ENCODE results near the gene CPNE7. TPM values are rescaled to one million over a fixed set of nuclear protein-coding genes. Genes with fewer than 3 reads are reported as not detected.

CPNE7 gene
- total RNA-seq, 2 donors from 2014 or later: 0.18 to 8.9 TPM

- Histone ChIP-seq H3K36me3 (no peaks in the 10 kb centered on the region), H3K4me3 (no peak overlapping the region), H3K27ac (no peak overlapping the region), H3K4me1 (replicated peaks) (no peaks in the 10 kb centered on the region), H3K9me3 (no peaks in the 10 kb centered on the region), H3K27me3 (replicated peaks; ENCODE audit: insufficient read depth) (no peaks in the 10 kb centered on the region)
- TF ChIP-seq POLR2AphosphoS5 (IDR thresholded peaks at IDR 0.05): no peak
- TF ChIP-seq POLR2A (IDR thresholded peaks at IDR 0.05): no peak
- no peak for TF ChIP-seq CTCF (IDR thresholded peaks at IDR 0.05)
- 68% methylated on average over 5 of the region's 5 CpGs for WGBS
- intact Hi-C loops (cut with DNase I): no loop called here
- DNase-seq (ENCODE audit: low spot score): no peak
These were observed 27.5 kb downstream of the CPNE7 start for GRCh38 chr16:89602952-89603590.

- Histone ChIP-seq H3K27me3 (replicated peaks; ENCODE audit: insufficient read depth) (no peaks in the 10 kb centered on the region), H3K9me3 (no peaks in the 10 kb centered on the region), H3K27ac (no peak overlapping the region), H3K36me3 (no peaks in the 10 kb centered on the region), H3K4me1 (replicated peaks) (no peaks in the 10 kb centered on the region), H3K4me3 (no peak overlapping the region)
- DNase-seq (ENCODE audit: low spot score): no peak
- WGBS: 82% methylated on average over 16 of the region's 16 CpGs
- intact Hi-C loops (cut with DNase I): no loop called here
- TF ChIP-seq POLR2AphosphoS5 (IDR thresholded peaks at IDR 0.05): no peak
- no peak for TF ChIP-seq POLR2A (IDR thresholded peaks at IDR 0.05)
- no peak for TF ChIP-seq CTCF (IDR thresholded peaks at IDR 0.05)
These were observed 29.2 kb downstream of the CPNE7 start for GRCh38 chr16:89604764-89605163.

- intact Hi-C loops (cut with DNase I): no loop called here
- WGBS: 66% methylated on average over 33 of the region's 34 CpGs
- DNase-seq (ENCODE audit: low spot score): no peak
- Histone ChIP-seq H3K27ac (no peak overlapping the region), H3K9me3 (no peaks in the 10 kb centered on the region), H3K27me3 (replicated peaks; ENCODE audit: insufficient read depth) (no peaks in the 10 kb centered on the region), H3K36me3 (no peaks in the 10 kb centered on the region), H3K4me3 (no peak overlapping the region), H3K4me1 (replicated peaks) (no peaks in the 10 kb centered on the region)
- TF ChIP-seq CTCF (IDR thresholded peaks at IDR 0.05) (no peak), POLR2A (IDR thresholded peaks at IDR 0.05) (no peak), POLR2AphosphoS5 (IDR thresholded peaks at IDR 0.05) (no peak)
These were observed 29.8 kb downstream of the CPNE7 start for GRCh38 chr16:89605186-89605970.

GRCh38 chr16:89606006-89606405, 30.4 kb downstream of the CPNE7 start:
- Histone ChIP-seq H3K4me3 (no peak overlapping the region), H3K4me1 (replicated peaks) (no peaks in the 10 kb centered on the region)
- WGBS: 69% methylated on average over 9 of the region's 9 CpGs

More at GRCh38 chr16:89606006-89606405, 30.4 kb downstream of the CPNE7 start:
- Histone ChIP-seq H3K36me3 (no peaks in the 10 kb centered on the region), H3K27me3 (replicated peaks; ENCODE audit: insufficient read depth) (no peaks in the 10 kb centered on the region), H3K27ac (no peak overlapping the region), H3K9me3 (no peaks in the 10 kb centered on the region)
- no peak for DNase-seq (ENCODE audit: low spot score)
- TF ChIP-seq POLR2A (IDR thresholded peaks at IDR 0.05) (no peak), POLR2AphosphoS5 (IDR thresholded peaks at IDR 0.05) (no peak), CTCF (IDR thresholded peaks at IDR 0.05) (no peak)
- intact Hi-C loops (cut with DNase I): no loop called here
